Left ventricle myocardium inferior (tissue), 1 donor: ENCODE measurements around the gene ATG4C. TPM values are rescaled to one million over a fixed set of nuclear protein-coding genes. Genes with fewer than 3 reads are reported as not detected.

Experiments
- DNase-seq: peaks from one replicate; pipeline ENCODE4 v3.0.0-alpha.2; 2020
- H3K27ac ChIP-seq: fragments of 200-600 bp; replicated peaks from 2 replicates; pipeline ENCODE4 v1.8.0; 2021
- H3K27me3 ChIP-seq: fragments of 200-600 bp; 2 replicates; pipeline ENCODE4 v1.8.0; 2021; ENCODE audit warnings: low read depth
- H3K36me3 ChIP-seq: fragments of 200-600 bp; 2 replicates; pipeline ENCODE4 v1.8.0; 2021
- H3K4me1 ChIP-seq: fragments of 200-600 bp; 2 replicates; pipeline ENCODE4 v1.8.0; 2021
- H3K4me3 ChIP-seq: fragments of 200-600 bp; 2 replicates; pipeline ENCODE4 v1.8.0; 2021; ENCODE audit warnings: mild to moderate bottlenecking, moderate library complexity
- H3K9me3 ChIP-seq: fragments of 200-600 bp; replicated peaks from 2 replicates; pipeline ENCODE4 v1.8.0; 2021
- CTCF ChIP-seq: fragments of 200-600 bp; IDR thresholded peaks from 2 replicates; pipeline ENCODE4 v1.8.0; 2021; ENCODE audit warnings: antibody characterized with exemption, mild to moderate bottlenecking, borderline replicate concordance
- intact Hi-C: fragments of 100-400 bp; cut with micrococcal nuclease; formaldehyde crosslinking; loops from one replicate; pipeline ENCODE4 v1.11.0; 2022
- total RNA-seq: library from RNA; stranded (reverse); fragmentation: NEBNext Ultra II Directional; extraction: Animal tissue kit (Norgen Biotek cat#: 25700); gene quantifications from one replicate; pipeline ENCODE4 v1.2.1, GENCODE V29; 2021
- donor health status: DM: no; HTN: yes; CAD: no; lungs with severe emphysema.

Gene ATG4C
- total RNA-seq, 1 donor from 2014 or later, result 10.9 TPM

DNA sequence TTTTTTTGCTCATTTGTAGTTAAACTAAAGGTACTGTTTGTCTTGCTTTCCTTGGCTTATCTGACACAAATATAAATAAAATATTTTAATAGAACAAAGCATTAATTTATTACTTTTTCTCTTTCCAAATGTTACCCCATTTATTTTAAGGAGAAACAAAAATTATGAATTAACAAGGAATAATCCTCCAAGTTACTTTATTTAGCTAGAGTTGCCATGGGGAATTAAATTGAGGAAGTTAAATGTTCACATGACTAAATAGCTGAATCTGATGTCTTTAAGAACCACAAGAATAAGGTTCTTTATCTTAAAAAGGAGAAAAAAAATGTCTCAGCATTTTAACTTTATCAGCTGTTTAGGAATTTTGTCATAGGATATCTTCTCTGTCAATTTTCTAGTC is 12.3 kb downstream of the ATG4C start:
- DNase-seq, result no peak
- Histone ChIP-seq H3K27ac (no peak overlapping the region), H3K4me3 (no peak overlapping the region), H3K27me3 (no peaks in the 10 kb centered on the region), H3K4me1 (peaks cover 4% of the 10 kb centered on the region), H3K9me3 (no peaks in the 10 kb centered on the region), H3K36me3 (no peaks in the 10 kb centered on the region)
- intact Hi-C loops, result no loop called here
- TF ChIP-seq CTCF, result no peak

DNA sequence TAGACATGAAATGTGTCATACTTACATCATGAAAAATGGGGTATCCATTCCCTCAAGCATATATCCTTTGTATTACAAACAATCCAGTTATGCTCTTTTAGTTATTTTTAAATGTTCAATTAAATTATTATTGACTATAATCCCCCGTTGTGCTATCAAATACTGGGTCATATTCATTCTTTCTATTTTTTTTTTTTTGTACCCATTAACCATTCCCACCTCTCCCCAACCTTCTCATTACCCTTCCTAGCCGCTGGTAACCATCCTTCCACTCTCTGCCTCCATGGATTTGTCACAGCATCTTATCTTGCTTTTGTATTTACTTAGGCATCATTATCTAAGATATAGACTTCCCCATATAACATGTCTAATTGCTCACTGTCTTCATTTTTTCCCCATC is 15.8 kb downstream of the ATG4C start:
- no peak for TF ChIP-seq CTCF
- Histone ChIP-seq H3K4me1 (peaks cover 4% of the 10 kb centered on the region), H3K27me3 (no peaks in the 10 kb centered on the region), H3K4me3 (no peak overlapping the region), H3K9me3 (no peaks in the 10 kb centered on the region), H3K27ac (no peak overlapping the region), H3K36me3 (no peaks in the 10 kb centered on the region)
- intact Hi-C loops, result no loop called here
- DNase-seq, result no peak

DNA sequence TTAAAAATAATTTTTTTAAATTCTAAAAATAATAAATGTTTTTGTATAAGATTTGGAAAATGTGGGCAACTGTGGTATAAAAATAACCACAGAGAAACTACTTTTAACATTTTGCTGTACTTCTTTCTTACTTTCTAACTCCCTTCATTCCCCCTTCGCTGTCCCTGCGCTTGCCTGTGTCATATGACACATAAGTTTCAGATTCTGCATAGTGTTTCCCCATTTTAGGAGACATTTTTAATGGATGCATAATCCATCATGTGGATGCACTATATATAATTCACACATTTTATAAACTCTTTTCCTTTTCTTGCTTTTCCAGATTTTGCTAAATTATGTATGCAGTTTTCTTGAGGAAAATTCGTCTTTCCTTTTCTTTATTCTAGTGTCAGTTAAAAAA is 16.3 kb downstream of the ATG4C start:
- Histone ChIP-seq H3K4me1 (peaks cover 4% of the 10 kb centered on the region), H3K4me3 (no peak overlapping the region), H3K27ac (no peak overlapping the region), H3K9me3 (no peaks in the 10 kb centered on the region), H3K36me3 (no peaks in the 10 kb centered on the region), H3K27me3 (no peaks in the 10 kb centered on the region)
- no peak for TF ChIP-seq CTCF
- DNase-seq, result no peak
- intact Hi-C loops, result no loop called here

GRCh38 chr1:62800825-62801306 is 16.9 kb downstream of the ATG4C start:
- no peak for TF ChIP-seq CTCF
- no peak for DNase-seq
- intact Hi-C loops, result no loop called here
- H3K27me3 ChIP-seq, result no peaks in the 10 kb centered on the region
- no peak overlapping the region for H3K4me3 ChIP-seq
- H3K27ac ChIP-seq, result no peak overlapping the region
- H3K9me3 ChIP-seq, result no peaks in the 10 kb centered on the region
- no peaks in the 10 kb centered on the region for H3K36me3 ChIP-seq
- H3K4me1 ChIP-seq, result peaks cover under 1% of the 10 kb centered on the region

DNA sequence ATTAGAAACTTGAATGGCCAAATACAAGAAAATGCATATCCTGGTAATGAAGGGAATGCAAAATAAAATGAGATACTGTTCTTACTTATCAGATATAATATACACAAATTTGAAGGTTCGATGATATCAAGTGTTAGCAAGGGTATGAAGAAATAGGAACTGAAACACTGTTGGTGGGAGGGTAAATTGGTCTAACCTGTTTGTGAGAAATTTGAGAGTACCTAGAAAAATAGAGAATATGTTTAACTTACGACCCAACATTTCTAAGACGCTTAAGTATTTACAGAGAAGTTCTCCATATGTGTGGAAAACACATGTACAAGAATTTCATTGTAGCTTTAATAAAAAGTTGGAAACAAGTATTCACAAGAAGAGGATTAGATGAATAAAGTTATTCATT is 25.9 kb downstream of the ATG4C start:
- no peak for TF ChIP-seq CTCF
- no peaks in the 10 kb centered on the region for H3K27me3 ChIP-seq
- H3K4me1 ChIP-seq, result no peaks in the 10 kb centered on the region
- H3K9me3 ChIP-seq, result no peaks in the 10 kb centered on the region
- intact Hi-C loops, result no loop called here
- H3K4me3 ChIP-seq, result no peak overlapping the region
- DNase-seq, result no peak
- H3K36me3 ChIP-seq, result peaks cover 32% of the 10 kb centered on the region
- H3K27ac ChIP-seq, result no peak overlapping the region
